GM13976 (cell line): ENCODE data around the gene GEMIN2.
"Not testable (repeated sequence)": the region's sequence is repeated elsewhere in the genome, so short reads cannot be mapped to it uniquely, and the experiment has no call there.

Experiments used
- DNase-seq: peaks from one replicate; pipeline ENCODE4 v3.0.0; 2012; ENCODE audit warnings: low spot score
- in situ Hi-C: fragments of 300-500 bp; cut with MboI; formaldehyde crosslinking; loops from one replicate; pipeline ENCODE4 v1.12.0; 2022; ENCODE audit warnings: low sequenced_read_pairs, mixed read lengths, inconsistent platforms; ENCODE audit not compliant: unreplicated experiment
- TF ChIP-seq, protein P1 (sequence below): IDR thresholded peaks from 2 replicates; pipeline ENCODE4 v1.5.1; 2012; ENCODE audit warnings: borderline replicate concordance, mild to moderate bottlenecking; ENCODE audit not compliant: insufficient read depth; ENCODE audit errors: extremely low read depth, missing control alignments, control extremely low read depth

GEMIN2 gene

DNA sequence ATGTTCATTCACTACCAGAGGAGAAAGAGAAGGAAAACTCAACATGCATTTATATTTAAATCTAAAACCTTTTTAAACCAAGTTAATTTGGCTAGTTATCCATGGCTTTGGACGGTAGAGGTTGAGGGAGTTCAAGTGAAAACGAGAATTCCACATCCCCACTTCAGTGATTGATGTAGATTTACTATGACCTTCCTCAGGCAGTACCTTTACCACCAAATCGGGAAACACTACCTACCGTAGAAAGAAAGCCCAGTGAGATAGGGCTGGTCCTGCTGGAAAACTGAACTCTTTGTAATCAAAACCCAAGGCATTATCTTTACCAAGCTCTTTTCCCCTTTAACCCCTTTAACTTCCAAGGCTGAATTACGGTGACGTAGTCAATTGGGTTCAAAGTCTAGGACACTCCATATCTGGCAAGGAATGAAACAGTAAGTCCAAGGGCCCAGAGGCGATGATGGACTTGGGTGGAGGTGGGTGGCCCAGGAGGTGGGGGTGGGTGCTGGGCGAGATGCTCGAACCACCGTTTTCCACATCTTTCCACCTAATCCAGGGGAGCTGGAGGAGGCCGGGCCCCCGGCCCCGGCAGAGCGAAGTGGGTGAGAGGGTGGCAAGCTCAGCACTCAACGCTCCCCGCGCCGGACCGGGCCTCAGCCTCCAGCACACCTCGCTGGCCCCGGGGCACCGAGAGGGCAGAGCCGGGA, 11.7 kb upstream of the GEMIN2 start:
- in situ Hi-C loops = no loop called here

DNA sequence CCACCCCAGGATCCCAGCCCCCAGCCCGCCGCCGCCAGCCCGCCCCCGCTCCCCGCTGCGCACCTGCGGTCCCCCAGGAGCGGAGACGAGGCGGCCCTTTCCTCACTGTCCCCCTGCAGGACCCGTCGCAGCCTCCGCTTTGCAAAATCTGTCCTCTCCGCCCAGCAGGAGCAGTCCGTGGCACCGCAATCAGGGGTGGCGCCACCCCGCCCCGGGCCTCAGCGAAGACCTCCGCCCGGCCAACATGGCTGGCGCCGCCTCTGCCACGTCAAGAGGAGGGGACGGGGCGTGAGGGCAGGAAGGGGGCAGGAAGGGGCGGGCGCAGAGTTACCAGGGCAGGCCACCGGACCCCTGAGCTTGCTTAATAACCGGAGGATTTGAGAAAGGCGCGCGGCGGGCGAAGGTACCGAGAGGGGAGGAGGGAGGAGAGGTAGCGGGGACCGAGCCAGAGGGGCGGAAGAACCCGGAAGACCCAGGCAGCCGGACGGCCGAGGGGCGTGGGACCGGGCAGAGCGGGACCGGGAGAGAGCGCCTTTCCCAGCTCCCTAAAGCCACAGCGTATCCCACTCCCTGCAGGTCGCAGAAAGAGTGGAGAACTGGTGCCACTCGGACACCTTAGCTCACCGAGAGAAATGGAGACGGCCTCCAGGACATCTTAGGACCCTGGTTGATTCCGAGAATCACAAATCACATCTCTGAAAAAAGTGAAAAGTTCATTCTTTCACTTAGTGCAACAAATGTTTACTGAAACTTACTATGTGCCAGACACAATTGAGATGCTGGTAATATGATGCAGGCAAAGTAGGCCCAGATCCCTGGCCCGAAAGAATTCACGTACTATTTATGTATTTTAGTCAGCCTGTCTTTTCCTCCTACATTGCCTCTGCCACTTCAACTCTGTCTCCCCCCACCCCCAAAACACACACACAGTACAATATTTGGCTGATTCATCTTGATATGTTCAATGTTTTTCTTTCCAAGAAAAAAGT, 10.9 kb upstream of the GEMIN2 start, which contains the start of gene SEC23A:
SEC23A (minus strand) TSS at position 267 of the 989 bp plus-strand sequence. CDS start 7,117 bp downstream, outside the sequence.
- in situ Hi-C loops = no loop called here
- TF ChIP-seq, protein P1, sequence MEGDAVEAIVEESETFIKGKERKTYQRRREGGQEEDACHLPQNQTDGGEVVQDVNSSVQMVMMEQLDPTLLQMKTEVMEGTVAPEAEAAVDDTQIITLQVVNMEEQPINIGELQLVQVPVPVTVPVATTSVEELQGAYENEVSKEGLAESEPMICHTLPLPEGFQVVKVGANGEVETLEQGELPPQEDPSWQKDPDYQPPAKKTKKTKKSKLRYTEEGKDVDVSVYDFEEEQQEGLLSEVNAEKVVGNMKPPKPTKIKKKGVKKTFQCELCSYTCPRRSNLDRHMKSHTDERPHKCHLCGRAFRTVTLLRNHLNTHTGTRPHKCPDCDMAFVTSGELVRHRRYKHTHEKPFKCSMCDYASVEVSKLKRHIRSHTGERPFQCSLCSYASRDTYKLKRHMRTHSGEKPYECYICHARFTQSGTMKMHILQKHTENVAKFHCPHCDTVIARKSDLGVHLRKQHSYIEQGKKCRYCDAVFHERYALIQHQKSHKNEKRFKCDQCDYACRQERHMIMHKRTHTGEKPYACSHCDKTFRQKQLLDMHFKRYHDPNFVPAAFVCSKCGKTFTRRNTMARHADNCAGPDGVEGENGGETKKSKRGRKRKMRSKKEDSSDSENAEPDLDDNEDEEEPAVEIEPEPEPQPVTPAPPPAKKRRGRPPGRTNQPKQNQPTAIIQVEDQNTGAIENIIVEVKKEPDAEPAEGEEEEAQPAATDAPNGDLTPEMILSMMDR = no peak
- DNase-seq = peak; percentile 91

More for the DNA sequence above, 11.7 kb upstream of the GEMIN2 start:
- DNase-seq = peak; percentile 24
- TF ChIP-seq, protein P1 = no peak

DNA sequence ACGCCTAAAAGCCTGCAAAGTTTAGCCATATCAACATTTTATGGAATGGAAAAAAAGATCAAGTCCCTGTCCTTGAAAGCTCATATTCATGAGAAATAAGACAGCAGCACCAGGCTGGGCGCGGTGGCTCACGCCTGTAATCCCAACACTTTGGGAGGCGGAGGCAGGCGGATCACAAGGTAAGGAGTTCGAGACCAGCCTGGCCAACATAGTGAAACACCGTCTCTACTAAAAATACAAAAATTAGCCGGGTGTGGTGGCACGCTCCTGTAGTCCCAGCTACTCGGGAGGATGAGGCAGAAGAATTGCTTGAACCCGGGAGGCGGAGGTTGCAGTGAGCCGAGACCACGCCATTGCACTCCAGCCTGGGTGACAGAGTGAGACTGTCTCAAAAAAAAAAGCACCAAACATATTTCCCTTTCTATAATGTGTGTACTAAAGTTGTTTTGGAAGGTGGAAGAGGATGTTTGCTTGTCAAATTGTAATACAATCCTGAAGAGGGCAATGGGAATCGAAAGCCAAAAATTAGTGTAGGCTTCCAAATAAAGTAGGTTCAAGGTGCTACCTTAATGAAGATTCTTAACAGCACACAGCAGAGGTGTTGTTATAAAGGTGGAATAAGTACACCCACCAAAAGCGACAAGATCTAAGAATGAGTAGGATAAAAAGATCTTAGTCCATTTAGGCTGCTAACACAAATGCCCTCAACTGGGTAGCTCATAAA, 9.9 kb upstream of the GEMIN2 start:
- in situ Hi-C loops = not testable (repeated sequence)

DNA sequence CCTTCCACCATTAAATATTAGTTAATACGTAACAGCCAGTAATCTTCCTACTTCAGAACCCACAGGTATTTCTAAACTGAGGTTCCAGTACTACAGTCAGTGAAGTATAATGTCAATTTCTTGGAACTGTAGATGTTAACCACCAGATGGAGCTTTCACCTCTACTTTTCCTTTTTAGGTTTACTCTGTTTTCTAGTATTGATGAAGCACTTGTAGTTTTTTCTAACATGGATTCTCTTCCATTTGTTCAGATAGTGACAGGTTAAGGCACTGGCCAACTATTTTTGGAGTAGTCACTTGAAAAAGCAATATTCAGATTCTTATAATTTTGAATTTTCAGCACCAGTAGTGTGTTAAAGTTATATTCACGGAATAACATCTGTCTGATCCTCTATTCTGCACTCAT, 6.5 kb upstream of the GEMIN2 start:
- in situ Hi-C loops = no loop called here
- TF ChIP-seq, protein P1 = peak; percentile 33
- DNase-seq = peak; percentile 73

More for the DNA sequence above, 9.9 kb upstream of the GEMIN2 start:
- not testable (repeated sequence) for DNase-seq

DNA sequence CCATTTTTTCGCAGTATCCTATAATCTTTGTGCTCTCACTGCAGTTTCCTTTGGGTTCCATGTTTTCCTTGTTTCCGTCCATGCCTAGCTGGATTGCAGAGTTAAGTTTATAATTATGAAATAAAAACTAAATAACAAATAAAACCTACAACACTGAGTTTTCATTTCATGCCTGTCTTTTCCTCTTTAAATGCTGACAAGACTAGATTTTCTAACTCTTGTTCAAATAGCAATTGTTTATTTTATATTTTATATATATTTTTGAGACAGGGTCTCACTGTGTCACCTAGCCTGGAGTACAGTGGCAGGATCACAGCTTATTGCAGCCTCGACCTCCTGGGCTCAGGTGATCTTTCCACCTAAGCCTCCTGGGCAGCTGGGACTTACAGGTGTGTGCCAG, 5.3 kb upstream of the GEMIN2 start:
- in situ Hi-C loops = no loop called here
- TF ChIP-seq, protein P1 = no peak

DNA sequence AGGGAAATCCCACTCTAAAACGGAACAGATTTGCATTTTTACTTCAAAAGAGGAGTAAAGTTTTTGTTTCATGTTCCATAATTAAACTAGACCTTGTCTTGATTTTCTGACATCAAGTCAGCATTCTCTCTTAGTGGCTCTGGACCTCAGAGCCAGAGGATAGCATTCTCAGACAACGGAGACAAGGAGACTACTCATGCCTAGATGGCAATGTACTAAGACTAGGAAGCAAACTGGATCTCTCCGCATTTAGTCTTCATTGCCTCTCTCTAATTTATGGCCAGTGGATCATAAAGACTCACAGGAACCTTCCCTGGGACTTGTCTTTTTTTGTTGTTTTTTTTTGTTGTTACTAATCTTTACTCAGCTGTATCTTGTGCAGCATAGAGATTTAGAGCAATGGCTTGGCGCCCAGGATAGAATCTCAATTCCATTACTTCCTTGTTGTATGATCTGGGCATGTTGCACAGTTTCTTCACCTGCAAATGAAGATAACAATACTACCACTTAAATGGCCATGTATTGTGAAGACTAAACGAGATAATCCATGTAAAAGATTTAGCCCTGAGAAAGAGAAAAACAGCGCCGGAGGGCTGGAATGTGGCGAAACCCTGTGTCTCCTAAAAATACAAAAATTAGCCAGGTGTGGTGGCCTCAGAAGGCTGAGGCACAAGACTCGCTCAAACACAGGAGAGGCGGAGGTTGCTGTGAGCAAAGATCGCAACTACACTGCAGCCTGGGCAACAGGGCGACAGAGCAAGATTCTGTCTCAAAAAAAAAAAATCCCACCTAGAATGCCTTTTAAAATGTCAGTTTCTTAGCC, 4.0 kb upstream of the GEMIN2 start:
- TF ChIP-seq, protein P1 = no peak
- in situ Hi-C loops = loop anchor here (10.0 kb wide), 1 partner anchor 335 kb away; no protein-coding TSS in a partner anchor
- DNase-seq = peak; percentile 54

More for the DNA sequence above, 5.3 kb upstream of the GEMIN2 start:
- DNase-seq = no peak
